ENCODE measurements around the gene DIP2C. TPM values are rescaled to one million over a fixed set of nuclear protein-coding genes. Genes with fewer than 3 reads are reported as not detected.

Gene DIP2C
- total and polyA plus RNA-seq, 2 donors (not counting 1 experiment from before 2014, with no cell fraction given): 1.3 to 1.9 TPM

- ChIA-PET POLR2A (no interaction called here), CTCF (interaction anchor here (0.6 kb wide), 1 partner anchor 112 kb away, joined by 5 read pairs; no protein-coding TSS in a partner anchor)
- DNase-seq (no peak), ATAC-seq (ENCODE audit: low read depth) (no peak)
- Histone ChIP-seq H3K27ac (ENCODE audit: low read length in 2 of 2) (no peak overlapping the region), H3K4me1 (ENCODE audit: control insufficient read depth in 2 of 2, insufficient read depth in 2 of 2, low read length in 2 of 2) (peaks cover 16 to 19% of the 10 kb centered on the region in 2 donors), H2AFZ (ENCODE audit: insufficient read depth, low read depth, low read length, poor library complexity, severe bottlenecking) (no peak overlapping the region), H3K36me3 (replicated peaks in 1 of 2; ENCODE audit: control extremely low read depth in 1 of 2, control insufficient read depth in 1 of 2, extremely low read depth in 1 of 2, insufficient read depth in 2 of 2, low read length in 1 of 2) (no peaks in the 10 kb centered on the region), H4K20me1 (ENCODE audit: control insufficient read depth, insufficient read depth, low read length, poor library complexity, severe bottlenecking) (no peaks in the 10 kb centered on the region), H3K4me3 (ENCODE audit: control extremely low read depth in 1 of 5, extremely low read depth in 1 of 5, insufficient read depth in 1 of 5, low read depth in 2 of 5, low read length in 4 of 5) (no peak overlapping the region), H3K79me2 (ENCODE audit: control insufficient read depth, insufficient read depth, low read length) (no peaks in the 10 kb centered on the region), H3K9ac (ENCODE audit: low read length) (no peak overlapping the region), H3K27me3 (replicated peaks in 1 of 4; ENCODE audit: control extremely low read depth in 1 of 4, control insufficient read depth in 3 of 4, insufficient read depth in 4 of 4, low read length in 3 of 4) (peaks cover 0 to 41% (median 12%) of the 10 kb centered on the region in 4 experiments), H3K4me2 (replicated peaks; ENCODE audit: low read depth, low read length, poor library complexity, severe bottlenecking) (no peak overlapping the region), H3K9me3 (ENCODE audit: control extremely low read depth in 1 of 3, control insufficient read depth in 2 of 3, insufficient read depth in 1 of 3, low read length in 2 of 3) (peaks cover 0 to 18% (median 0%) of the 10 kb centered on the region in 3 donors)
- intact Hi-C loops (cut with micrococcal nuclease): no loop called here
- Mint-ChIP-seq H3K27me3 (peaks cover 50% of the 10 kb centered on the region), H3K4me3 (no peak overlapping the region), H3K4me1 (peaks cover 21% of the 10 kb centered on the region), H3K9me3 (ENCODE audit: insufficient read depth) (no peaks in the 10 kb centered on the region), H3K27ac (no peak overlapping the region)
- 68% methylated on average over 34 of the region's 35 CpGs for WGBS (ENCODE audit: insufficient coverage)
- TF ChIP-seq EZH2 (IDR thresholded peaks at IDR 0.05; ENCODE audit: borderline replicate concordance, insufficient read depth, low read depth, low read length, poor library complexity, severe bottlenecking) (no peak), CTCF (IDR thresholded peaks at IDR 0.05) (no peak)
These were observed 64.7 kb downstream of the DIP2C start for GRCh38 chr10:624605-625332.

GRCh38 chr10:624312-624604 is 65.2 kb downstream of the DIP2C start:
- no peaks in the 10 kb centered on the region for H3K36me3 ChIP-seq (replicated peaks in 1 of 2; ENCODE audit: control extremely low read depth in 1 of 2, control insufficient read depth in 1 of 2, extremely low read depth in 1 of 2, insufficient read depth in 2 of 2, low read length in 1 of 2)
- no peak for TF ChIP-seq EZH2 (IDR thresholded peaks at IDR 0.05; ENCODE audit: borderline replicate concordance, insufficient read depth, low read depth, low read length, poor library complexity, severe bottlenecking)
- H3K4me2 ChIP-seq (replicated peaks; ENCODE audit: low read depth, low read length, poor library complexity, severe bottlenecking): no peak overlapping the region
- intact Hi-C loops (cut with micrococcal nuclease): no loop called here
- H3K9ac ChIP-seq (ENCODE audit: low read length): no peak overlapping the region
- H2AFZ ChIP-seq (ENCODE audit: insufficient read depth, low read depth, low read length, poor library complexity, severe bottlenecking): no peak overlapping the region
- peaks cover 48% of the 10 kb centered on the region for H3K27me3 Mint-ChIP-seq
- no peak overlapping the region for H3K27ac ChIP-seq (ENCODE audit: low read length in 2 of 2)
- no peak overlapping the region for H3K4me3 ChIP-seq (ENCODE audit: control extremely low read depth in 1 of 5, extremely low read depth in 1 of 5, insufficient read depth in 1 of 5, low read depth in 2 of 5, low read length in 4 of 5)
- peaks cover 25% of the 10 kb centered on the region for H3K4me1 Mint-ChIP-seq
- no peak for DNase-seq
- H3K4me1 ChIP-seq (ENCODE audit: control insufficient read depth in 2 of 2, insufficient read depth in 2 of 2, low read length in 2 of 2): peaks cover 19 to 24% of the 10 kb centered on the region in 2 donors
- no peaks in the 10 kb centered on the region for H4K20me1 ChIP-seq (ENCODE audit: control insufficient read depth, insufficient read depth, low read length, poor library complexity, severe bottlenecking)
- ATAC-seq (ENCODE audit: low read depth): no peak
- ChIA-PET POLR2A (no interaction called here), CTCF (no interaction called here)
- no peak overlapping the region for H3K27ac Mint-ChIP-seq
- H3K9me3 ChIP-seq (ENCODE audit: control extremely low read depth in 1 of 3, control insufficient read depth in 2 of 3, insufficient read depth in 1 of 3, low read length in 2 of 3): peaks cover 0 to 19% (median 0%) of the 10 kb centered on the region in 3 donors
- H3K79me2 ChIP-seq (ENCODE audit: control insufficient read depth, insufficient read depth, low read length): no peaks in the 10 kb centered on the region
- H3K27me3 ChIP-seq (replicated peaks in 1 of 4; ENCODE audit: control extremely low read depth in 1 of 4, control insufficient read depth in 3 of 4, insufficient read depth in 4 of 4, low read length in 3 of 4): peaks cover 0 to 39% (median 12%) of the 10 kb centered on the region in 4 experiments
- no peaks in the 10 kb centered on the region for H3K9me3 Mint-ChIP-seq (ENCODE audit: insufficient read depth)
- H3K4me3 Mint-ChIP-seq: no peak overlapping the region
- 69% methylated on average over 6 of the region's 8 CpGs for whole genome bisulfite sequencing (ENCODE audit: insufficient coverage)
